Endothelial cell of umbilical vein (primary cell): ENCODE measurements around the gene RIC8B. TPM values are rescaled to one million over a fixed set of nuclear protein-coding genes. Genes with fewer than 3 reads are reported as not detected.

ENCODE experiments used
- BruUV-seq: library from RNA; stranded (reverse); fragments of 400-500 nt; replicated peaks from 2 replicates; lab custom pipeline; 2021; lab: Mats Ljungman, UMichigan
- CTCF ChIA-PET: fragments of 300-600, 350-600 bp; sonication (Branson Sonifier 250); formaldehyde crosslinking; loops from one replicate; lab custom pipeline; 2021; ENCODE audit warnings: antibody characterized with exemption, inconsistent platforms; lab: Charles Lee
- POLR2A ChIA-PET: fragments of 300-600, 350-600 bp; sonication (Branson Sonifier 250); formaldehyde crosslinking; loops from one replicate; lab custom pipeline; 2021; ENCODE audit warnings: antibody characterized with exemption, inconsistent platforms; lab: Charles Lee
- DNase-seq: peaks from one replicate; pipeline ENCODE4 v3.0.0-alpha.2; 2011; ENCODE audit warnings: low read depth, low spot score
- FAIRE-seq: peaks from 2 replicates; lab custom pipeline; 2011; peaks lifted over from hg19 to GRCh38; lab: Jason Lieb, UNC
- H2AFZ ChIP-seq: 2 replicates; pipeline ENCODE4 v1.6.0; 2012; ENCODE audit warnings: low read depth, low read length, control low read depth, inconsistent platforms
- H3K27ac ChIP-seq: 2 replicates; pipeline ENCODE4 v1.5.1; 2011; ENCODE audit warnings: low read depth, mild to moderate bottlenecking, control low read depth, low read length, moderate library complexity; ENCODE audit not compliant: insufficient read depth
- H3K27me3 ChIP-seq, 2 experiments: 2 replicates each; pipeline versions ENCODE4 v1.6.0 to v1.6.1; 2011; ENCODE audit warnings: low read length in 2 of 2, mixed read lengths in 1 of 2; ENCODE audit not compliant: control insufficient read depth in 2 of 2, insufficient read depth in 2 of 2
- H3K36me3 ChIP-seq, 2 experiments: 2 replicates in 1 of 2; 3 replicates in 1 of 2; pipeline ENCODE4 v1.5.1; 2011; ENCODE audit warnings: low read length in 2 of 2, mild to moderate bottlenecking in 1 of 2, moderate library complexity in 1 of 2; ENCODE audit not compliant: control insufficient read depth in 2 of 2, insufficient read depth in 2 of 2; ENCODE audit errors: extremely low read depth in 1 of 2
- H3K4me1 ChIP-seq: 3 replicates; pipeline ENCODE4 v1.5.1; 2011; ENCODE audit warnings: mild to moderate bottlenecking, low read length; ENCODE audit not compliant: control insufficient read depth, insufficient read depth; ENCODE audit errors: extremely low read depth
- H3K4me2 ChIP-seq: 2 replicates; pipeline ENCODE4 v1.6.1; 2011; ENCODE audit warnings: low read length, control low read depth, mixed read lengths; ENCODE audit not compliant: insufficient read depth
- H3K4me3 ChIP-seq, 3 experiments: fragments of 200-600 bp in 1 of 3; sonication (generic), shearing (Covaris generic) in 1 of 3; replicated peaks in 1 of 3; 2 replicates each; pipeline ENCODE4 v1.5.1; 2011 to 2016; ENCODE audit warnings: control low read depth in 3 of 3, low read length in 3 of 3, mild to moderate bottlenecking in 2 of 3, inconsistent platforms in 1 of 3, low read depth in 1 of 3, moderate library complexity in 1 of 3; ENCODE audit not compliant: insufficient read depth in 1 of 3
- H3K79me2 ChIP-seq: 2 replicates; pipeline ENCODE4 v1.6.0; 2012; ENCODE audit warnings: low read length, inconsistent platforms; ENCODE audit not compliant: control insufficient read depth, insufficient read depth
- H3K9ac ChIP-seq: replicated peaks from 2 replicates; pipeline ENCODE3; 2011; ENCODE audit warnings: low read length, control low read depth; ENCODE audit not compliant: insufficient read depth; ENCODE audit errors: extremely low read depth
- H3K9me1 ChIP-seq: replicated peaks from 3 replicates; pipeline ENCODE4 v1.6.0; 2011; ENCODE audit warnings: mild to moderate bottlenecking, low read length; ENCODE audit not compliant: control insufficient read depth, insufficient read depth; ENCODE audit errors: extremely low read depth
- H3K9me3 ChIP-seq: replicated peaks from 2 replicates; pipeline ENCODE4 v1.5.1; 2012; ENCODE audit warnings: low read length, inconsistent platforms; ENCODE audit not compliant: control insufficient read depth, insufficient read depth
- H4K20me1 ChIP-seq: replicated peaks from 2 replicates; pipeline ENCODE3; 2011; ENCODE audit warnings: mild to moderate bottlenecking, low read length; ENCODE audit not compliant: control insufficient read depth, insufficient read depth; ENCODE audit errors: extremely low read depth
- EZH2 ChIP-seq: IDR thresholded peaks from 2 replicates; pipeline ENCODE4 v1.6.1; 2012; ENCODE audit warnings: borderline replicate concordance, low read depth, mild to moderate bottlenecking, moderate library complexity, low read length, inconsistent platforms; ENCODE audit not compliant: severe bottlenecking
- FOS ChIP-seq: IDR thresholded peaks from 2 replicates; pipeline ENCODE4 v1.6.1; 2011; ENCODE audit warnings: mild to moderate bottlenecking, low read length, moderate library complexity, borderline replicate concordance; ENCODE audit not compliant: insufficient read depth
- GATA2 ChIP-seq: IDR thresholded peaks from 2 replicates; pipeline ENCODE4 v1.7.0; 2011; ENCODE audit warnings: low read depth, mild to moderate bottlenecking, moderate library complexity, mixed read lengths, low read length; ENCODE audit not compliant: insufficient read length, insufficient read depth
- JUN ChIP-seq: IDR thresholded peaks from 2 replicates; pipeline ENCODE4 v1.6.1; 2011; ENCODE audit warnings: borderline replicate concordance, low read depth; ENCODE audit not compliant: insufficient read length, insufficient read depth
- dilution Hi-C: fragments of 300-500 bp; cut with MboI; formaldehyde crosslinking; loops from one replicate; pipeline ENCODE4 v1.15.0; 2019; ENCODE audit warnings: low sequenced_read_pairs; ENCODE audit not compliant: extremely low pct_ligation_motif_present
- intact Hi-C: fragments of 100-400 bp; cut with micrococcal nuclease; formaldehyde crosslinking; loops from one replicate; pipeline ENCODE4 v1.10.0; 2022
- polyA plus RNA-seq, 4 experiments: library from polyadenylated mRNA; depleted of rRNA in 3 of 4; stranded (reverse) in 3 of 4; unstranded in 1 of 4; fragments of >200 nt; gene quantifications; 2 replicates each; pipeline versions ENCODE4 v1.2.1 to v1.2.3, GENCODE V29; 2011 to 2012; ENCODE audit warnings: missing spikeins in 1 of 4
- total RNA-seq: library from RNA; stranded (reverse); gene quantifications from 2 replicates; pipeline ENCODE4 v1.2.3, GENCODE V29; 2021
- TF ChIP-seq, protein P1 (sequence below), 2 donors: IDR thresholded peaks; 1 replicate in 1 of 2; 2 replicates in 1 of 2; pipeline ENCODE4 v1.5.1; 2011; ENCODE audit warnings: low read length in 2 of 2, mild to moderate bottlenecking in 2 of 2, moderate library complexity in 2 of 2, control low read depth in 1 of 2, inconsistent platforms in 1 of 2, low read depth in 1 of 2; ENCODE audit not compliant: insufficient read depth in 1 of 2; ENCODE audit errors: extremely low read depth in 1 of 2
- TF ChIP-seq, protein P2 (sequence below): IDR thresholded peaks from 2 replicates; pipeline ENCODE4 v1.6.1; 2011; ENCODE audit not compliant: insufficient read depth, insufficient read length

Gene RIC8B
- total and polyA plus RNA-seq, 2 donors (not counting 3 experiments of a cell fraction or from before 2014, with no cell fraction given), result 4.1 to 13.7 TPM

DNA sequence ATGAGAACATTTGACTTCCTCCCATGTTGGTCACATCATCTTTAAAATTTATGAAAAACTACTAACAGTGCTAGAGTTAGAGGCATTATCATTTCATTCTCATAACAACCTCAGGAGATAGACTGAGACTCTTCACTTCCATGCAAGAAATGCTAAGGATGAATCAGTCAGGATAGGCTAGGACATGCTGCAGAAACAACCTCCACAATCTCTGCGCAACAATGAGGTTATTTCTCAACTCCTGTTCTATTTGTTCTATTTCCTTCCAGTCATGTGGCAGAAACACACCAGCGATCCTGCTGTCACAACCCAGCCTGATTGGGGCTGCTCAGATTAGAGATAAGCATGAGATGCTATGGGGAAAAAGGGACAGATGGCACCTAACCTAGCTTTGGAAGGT, 132.2 kb downstream of the RIC8B start:
- Histone ChIP-seq H3K9me3 (no peaks in the 10 kb centered on the region), H3K79me2 (no peaks in the 10 kb centered on the region), H3K36me3 (no peaks in the 10 kb centered on the region), H2AFZ (no peak overlapping the region), H3K4me2 (no peak overlapping the region), H3K27ac (no peak overlapping the region), H3K4me1 (no peaks in the 10 kb centered on the region), H3K9me1 (no peaks in the 10 kb centered on the region), H4K20me1 (no peaks in the 10 kb centered on the region), H3K4me3 (no peak overlapping the region), H3K27me3 (peaks cover 5 to 7% of the 10 kb centered on the region in 2 experiments), H3K9ac (no peak overlapping the region)
- TF ChIP-seq EZH2, result no peak
- TF ChIP-seq, protein P1, sequence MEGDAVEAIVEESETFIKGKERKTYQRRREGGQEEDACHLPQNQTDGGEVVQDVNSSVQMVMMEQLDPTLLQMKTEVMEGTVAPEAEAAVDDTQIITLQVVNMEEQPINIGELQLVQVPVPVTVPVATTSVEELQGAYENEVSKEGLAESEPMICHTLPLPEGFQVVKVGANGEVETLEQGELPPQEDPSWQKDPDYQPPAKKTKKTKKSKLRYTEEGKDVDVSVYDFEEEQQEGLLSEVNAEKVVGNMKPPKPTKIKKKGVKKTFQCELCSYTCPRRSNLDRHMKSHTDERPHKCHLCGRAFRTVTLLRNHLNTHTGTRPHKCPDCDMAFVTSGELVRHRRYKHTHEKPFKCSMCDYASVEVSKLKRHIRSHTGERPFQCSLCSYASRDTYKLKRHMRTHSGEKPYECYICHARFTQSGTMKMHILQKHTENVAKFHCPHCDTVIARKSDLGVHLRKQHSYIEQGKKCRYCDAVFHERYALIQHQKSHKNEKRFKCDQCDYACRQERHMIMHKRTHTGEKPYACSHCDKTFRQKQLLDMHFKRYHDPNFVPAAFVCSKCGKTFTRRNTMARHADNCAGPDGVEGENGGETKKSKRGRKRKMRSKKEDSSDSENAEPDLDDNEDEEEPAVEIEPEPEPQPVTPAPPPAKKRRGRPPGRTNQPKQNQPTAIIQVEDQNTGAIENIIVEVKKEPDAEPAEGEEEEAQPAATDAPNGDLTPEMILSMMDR (IDR thresholded peaks at IDR 0.05; ENCODE audit: extremely low read depth in 1 of 2, insufficient read depth in 1 of 2, low read depth in 1 of 2, low read length in 2 of 2), result no peak
- TF ChIP-seq JUN, result no peak
- no peak for TF ChIP-seq FOS
- ChIA-PET POLR2A (no interaction called here), CTCF (interaction anchor here (2.5 kb wide), 1 partner anchor 12 kb away, joined by 28 read pairs; no protein-coding TSS in a partner anchor)
- intact Hi-C loops, result no loop called here
- DNase-seq, result no peak
- BruUV-seq, result no TSS peak
- FAIRE-seq, result no peak
- dilution Hi-C loops, result no loop called here

DNA sequence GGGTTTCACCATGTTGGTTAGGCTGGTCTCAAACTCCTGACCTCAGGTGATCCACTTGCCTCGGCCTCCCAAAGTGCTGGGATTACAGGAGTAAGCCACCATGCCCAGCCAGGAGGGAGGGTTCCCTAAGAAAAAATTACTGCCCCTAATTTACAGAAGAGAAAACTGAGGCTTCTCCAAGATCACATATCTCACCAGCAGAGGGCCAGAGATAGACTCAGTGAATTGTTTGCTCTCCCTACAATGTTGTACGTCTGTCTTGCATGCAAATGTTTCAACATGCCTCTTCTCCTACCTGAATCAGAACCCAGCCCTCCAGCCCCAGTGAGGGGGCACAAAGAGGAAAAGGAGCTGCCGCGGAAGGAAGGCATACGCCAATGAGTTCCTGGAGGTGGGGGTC, 132.9 kb downstream of the RIC8B start:
- no peak overlapping the region for H2AFZ ChIP-seq
- H3K36me3 ChIP-seq, result no peaks in the 10 kb centered on the region
- H3K9ac ChIP-seq, result no peak overlapping the region
- ChIA-PET POLR2A (no interaction called here), CTCF (interaction anchor here (1.3 to 2.5 kb wide), 3 partner anchors 10 to 16 kb away, joined by 3 to 28 read pairs (median 5); no protein-coding TSS in a partner anchor)
- dilution Hi-C loops, result no loop called here
- no peaks in the 10 kb centered on the region for H3K9me3 ChIP-seq
- H3K79me2 ChIP-seq, result no peaks in the 10 kb centered on the region
- no peaks in the 10 kb centered on the region for H4K20me1 ChIP-seq
- H3K4me1 ChIP-seq, result no peaks in the 10 kb centered on the region
- no TSS peak for BruUV-seq
- H3K9me1 ChIP-seq, result no peaks in the 10 kb centered on the region
- H3K4me3 ChIP-seq, result no peak overlapping the region
- peaks cover 5 to 7% of the 10 kb centered on the region in 2 experiments for H3K27me3 ChIP-seq
- DNase-seq (no peak), FAIRE-seq (no peak)
- H3K27ac ChIP-seq, result no peak overlapping the region
- TF ChIP-seq GATA2 (no peak), FOS (no peak), EZH2 (no peak), JUN (no peak)
- TF ChIP-seq, protein P2, sequence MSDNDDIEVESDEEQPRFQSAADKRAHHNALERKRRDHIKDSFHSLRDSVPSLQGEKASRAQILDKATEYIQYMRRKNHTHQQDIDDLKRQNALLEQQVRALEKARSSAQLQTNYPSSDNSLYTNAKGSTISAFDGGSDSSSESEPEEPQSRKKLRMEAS, result no peak
- H3K4me2 ChIP-seq, result no peak overlapping the region
- intact Hi-C loops, result no loop called here
